ENCODE data around the gene SRPRB.
"Not testable (repeated sequence)": the region's sequence is repeated elsewhere in the genome, so short reads cannot be mapped to it uniquely, and the experiment has no call there.

Gene SRPRB

DNA sequence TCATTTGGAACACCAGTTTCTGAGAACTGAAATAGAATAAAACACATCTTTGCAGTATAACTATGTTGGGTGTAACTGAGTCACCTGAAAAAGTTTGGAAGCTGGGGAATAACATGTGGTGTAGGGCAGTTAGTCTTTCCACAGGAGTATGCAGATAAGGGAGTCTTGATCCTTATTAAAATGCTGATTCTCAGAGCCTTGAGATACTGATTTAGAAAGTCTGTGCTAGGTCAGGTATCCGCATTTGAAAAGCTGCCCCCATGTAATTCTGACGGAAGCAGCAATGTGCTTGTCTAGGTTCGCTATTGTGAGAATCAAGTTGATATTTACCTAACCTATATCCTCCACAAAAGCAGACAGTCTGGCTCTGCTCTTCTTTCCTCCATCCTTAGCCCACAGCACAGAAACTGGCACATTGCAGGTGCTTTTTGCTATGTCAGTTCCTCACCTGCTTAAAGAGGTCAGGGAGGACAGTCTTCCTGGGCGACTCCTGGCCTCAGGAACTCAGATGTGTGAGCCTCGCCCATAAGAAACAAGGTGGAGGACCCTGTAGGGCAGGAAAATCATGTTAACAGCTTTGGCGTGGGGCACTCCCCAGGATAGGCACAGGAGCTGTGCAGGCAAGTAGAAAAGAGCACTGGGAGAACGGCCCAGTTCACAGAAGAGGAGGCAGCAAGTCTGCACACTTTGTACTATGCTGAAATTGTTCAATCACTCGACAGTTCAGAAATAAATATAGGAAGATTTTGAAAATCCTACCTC is 27.6 kb upstream of the SRPRB start:
- DNase-seq (ENCODE audit: low read depth) = no peak

DNA sequence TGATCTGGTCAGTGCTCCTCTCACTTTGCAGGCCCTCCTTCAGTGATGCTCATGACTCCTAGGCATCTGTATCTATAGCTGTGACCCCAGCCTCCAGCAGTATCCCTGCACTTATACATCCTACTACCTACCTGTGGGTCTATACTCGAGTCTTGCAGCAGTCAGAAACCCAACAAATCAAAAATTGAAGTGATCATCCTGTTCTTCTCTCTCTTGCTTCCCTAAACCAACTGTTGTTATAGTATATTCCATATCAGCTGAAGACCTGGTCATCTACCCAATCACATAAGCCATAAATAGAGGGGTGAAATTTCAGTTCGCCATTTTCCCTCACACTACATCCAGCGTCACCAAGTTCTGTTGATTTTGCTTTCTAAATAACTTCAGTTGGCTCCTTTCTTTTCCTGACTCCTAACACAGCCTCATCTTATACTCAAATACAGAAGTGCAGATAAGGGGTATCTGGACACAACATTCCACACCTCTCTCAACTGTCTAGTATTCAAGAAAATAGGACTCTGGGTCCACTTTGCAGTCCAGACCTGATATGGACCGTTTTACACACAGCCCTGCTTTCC is 25.9 kb upstream of the SRPRB start:
- DNase-seq (ENCODE audit: low read depth) = no peak

DNA sequence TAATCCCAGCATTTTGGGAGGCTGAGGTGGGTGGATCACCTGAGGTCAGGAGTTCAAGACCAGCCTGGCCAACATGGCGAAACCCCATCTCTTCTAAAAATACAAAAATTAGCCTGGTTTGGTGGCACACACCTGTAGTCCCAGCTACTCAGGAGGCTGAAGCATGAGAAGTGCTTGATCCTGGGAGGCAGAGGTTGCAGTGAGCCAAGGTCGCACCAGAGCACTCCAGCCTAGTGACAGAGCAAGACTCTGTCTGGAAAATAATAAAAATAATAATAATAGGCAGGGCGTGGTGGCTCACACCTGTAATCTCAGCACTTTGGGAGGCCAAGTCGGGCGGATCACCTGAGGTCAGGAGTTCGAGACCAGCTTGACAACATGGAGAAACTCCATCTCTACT is 24.9 kb upstream of the SRPRB start:
- DNase-seq (ENCODE audit: low read depth) = not testable (repeated sequence)

DNA sequence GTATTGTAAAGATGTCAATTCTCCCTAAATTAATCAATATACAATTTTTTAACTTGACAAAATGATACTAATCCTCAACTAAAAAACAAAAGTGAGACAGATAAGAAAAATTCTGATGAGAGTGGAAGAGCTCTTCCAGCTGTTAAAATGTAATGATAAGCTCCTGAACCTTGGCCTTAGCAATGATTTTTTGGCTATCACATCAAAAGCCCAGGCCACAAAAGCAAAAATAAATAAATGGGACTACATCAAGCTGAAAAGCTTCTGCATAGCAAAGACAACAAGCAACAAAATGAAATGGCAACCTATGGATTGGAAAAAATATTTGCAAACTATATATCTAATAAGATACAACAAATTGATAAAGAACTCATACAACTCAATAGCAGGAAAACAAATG is 24.0 kb upstream of the SRPRB start:
- no peak for DNase-seq (ENCODE audit: low read depth)

DNA sequence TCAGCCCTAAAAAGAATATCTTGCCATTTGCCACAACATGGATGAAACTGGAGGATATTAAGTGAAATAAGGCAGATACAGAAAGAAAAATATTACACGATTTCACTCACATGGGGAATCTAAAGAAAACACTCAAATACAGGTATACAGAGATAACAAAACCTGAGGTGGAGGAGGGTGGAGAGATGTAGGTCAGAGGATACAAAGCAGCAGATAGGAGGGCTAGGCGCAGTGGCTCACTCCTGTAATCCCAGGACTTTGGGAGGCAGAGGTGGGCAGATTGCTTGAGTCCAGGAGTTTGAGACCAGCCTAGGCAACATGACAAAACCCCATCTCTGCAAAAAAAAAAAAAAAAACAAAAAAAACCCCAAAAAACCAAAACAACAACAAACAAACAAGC is 23.2 kb upstream of the SRPRB start:
- DNase-seq (ENCODE audit: low read depth) = no peak

DNA sequence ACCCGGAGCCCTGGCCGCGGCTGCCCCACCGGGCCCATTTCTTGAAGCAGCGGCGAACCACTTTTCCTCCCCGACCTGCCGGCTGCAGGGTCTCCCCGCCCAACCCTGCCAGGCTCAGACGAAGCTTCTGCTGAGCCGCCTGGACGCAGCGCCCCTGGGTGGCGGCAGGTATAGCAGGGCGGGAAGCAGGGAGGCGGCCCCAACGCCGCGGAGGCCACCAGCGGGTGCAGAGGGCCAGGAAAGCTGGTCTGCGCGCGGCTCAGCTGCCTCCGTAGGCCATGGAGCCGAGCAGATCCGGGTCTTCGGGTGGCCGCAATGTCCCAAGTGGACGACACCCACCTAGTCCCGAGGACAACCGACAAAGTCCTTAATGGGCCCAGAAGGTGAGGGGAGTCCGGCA is 21.9 kb upstream of the SRPRB start:
- no peak for DNase-seq (ENCODE audit: low read depth)

DNA sequence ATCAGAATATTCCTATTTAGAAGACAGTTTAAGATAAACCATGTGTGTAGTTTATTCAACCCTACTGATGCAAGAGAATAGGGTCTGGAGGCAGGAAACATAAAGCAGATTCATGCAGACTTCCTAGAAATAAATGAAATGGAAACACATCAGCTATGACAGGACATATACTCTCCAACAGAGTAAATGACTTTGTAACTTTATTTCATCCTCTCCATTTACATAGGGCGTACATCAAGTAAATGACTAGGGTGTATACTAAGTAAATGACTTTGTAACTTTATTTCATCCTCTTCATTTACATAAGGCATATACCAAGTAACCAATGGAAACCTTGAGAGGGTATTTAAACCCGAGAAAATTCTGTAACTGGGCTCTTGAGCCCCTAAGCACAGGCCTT is 17.6 kb upstream of the SRPRB start:
- no peak for DNase-seq (ENCODE audit: low read depth)

DNA sequence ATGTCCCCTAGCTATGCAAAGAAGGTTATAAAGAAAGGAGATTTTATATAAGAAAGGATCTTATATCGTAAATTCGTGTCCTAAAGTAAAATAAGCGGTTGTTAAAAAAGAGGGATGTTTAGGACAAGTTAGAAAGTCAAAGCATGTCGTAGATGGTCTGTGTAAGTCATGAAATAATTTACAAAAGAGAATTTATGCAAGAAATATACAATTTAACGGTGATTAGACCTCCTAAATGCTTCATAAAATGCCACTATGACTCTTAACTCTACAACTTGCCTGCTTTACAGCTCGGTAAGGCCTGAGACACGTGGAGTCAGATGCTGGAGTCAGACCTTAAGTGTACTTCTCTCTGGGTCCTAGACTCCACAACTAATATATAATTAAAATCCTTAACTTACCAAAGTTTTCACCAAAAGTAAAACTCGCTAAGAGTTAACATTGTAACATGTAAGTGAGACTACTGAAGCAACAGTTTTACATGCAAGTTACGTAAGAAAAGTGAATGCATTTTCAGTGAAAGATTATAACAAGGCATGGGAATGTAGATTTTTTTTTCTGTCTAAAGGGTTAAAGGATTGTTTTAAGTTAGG is 13.3 kb upstream of the SRPRB start:
- DNase-seq (ENCODE audit: low read depth) = no peak

DNA sequence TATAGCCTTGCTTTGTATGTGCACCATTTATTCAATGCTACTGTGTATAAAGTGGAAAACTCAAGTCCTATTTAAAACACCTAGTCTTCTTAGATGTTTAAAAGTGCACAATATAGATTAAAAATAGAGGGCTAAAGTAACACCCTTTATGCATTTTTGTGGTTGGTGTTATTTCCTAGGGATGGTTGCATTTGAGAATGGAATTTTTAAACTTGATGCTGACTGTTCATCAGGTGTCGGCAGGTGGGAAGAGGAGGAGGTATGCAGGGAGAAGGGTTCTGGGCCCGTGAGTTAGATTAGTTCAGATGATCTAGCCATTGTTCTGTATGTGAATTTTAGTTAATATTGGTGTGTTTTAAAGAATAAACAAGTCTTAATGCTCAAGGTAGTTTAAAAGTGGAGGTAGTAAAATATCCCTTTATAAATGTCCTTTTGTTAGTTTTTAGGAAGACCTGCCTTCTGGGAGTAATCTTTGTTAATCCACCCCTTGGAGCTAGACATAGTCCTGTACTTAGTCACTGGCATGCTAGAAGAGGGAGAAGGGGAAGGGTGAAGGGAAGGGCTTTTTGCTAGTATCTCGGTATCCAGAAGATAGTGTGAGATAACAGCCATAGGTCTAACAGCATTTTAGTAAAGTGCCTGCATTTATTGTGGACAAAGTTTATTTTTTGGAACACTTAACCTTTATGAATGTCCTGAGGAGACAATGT is 8.1 kb upstream of the SRPRB start:
- no peak for DNase-seq (ENCODE audit: low read depth)

DNA sequence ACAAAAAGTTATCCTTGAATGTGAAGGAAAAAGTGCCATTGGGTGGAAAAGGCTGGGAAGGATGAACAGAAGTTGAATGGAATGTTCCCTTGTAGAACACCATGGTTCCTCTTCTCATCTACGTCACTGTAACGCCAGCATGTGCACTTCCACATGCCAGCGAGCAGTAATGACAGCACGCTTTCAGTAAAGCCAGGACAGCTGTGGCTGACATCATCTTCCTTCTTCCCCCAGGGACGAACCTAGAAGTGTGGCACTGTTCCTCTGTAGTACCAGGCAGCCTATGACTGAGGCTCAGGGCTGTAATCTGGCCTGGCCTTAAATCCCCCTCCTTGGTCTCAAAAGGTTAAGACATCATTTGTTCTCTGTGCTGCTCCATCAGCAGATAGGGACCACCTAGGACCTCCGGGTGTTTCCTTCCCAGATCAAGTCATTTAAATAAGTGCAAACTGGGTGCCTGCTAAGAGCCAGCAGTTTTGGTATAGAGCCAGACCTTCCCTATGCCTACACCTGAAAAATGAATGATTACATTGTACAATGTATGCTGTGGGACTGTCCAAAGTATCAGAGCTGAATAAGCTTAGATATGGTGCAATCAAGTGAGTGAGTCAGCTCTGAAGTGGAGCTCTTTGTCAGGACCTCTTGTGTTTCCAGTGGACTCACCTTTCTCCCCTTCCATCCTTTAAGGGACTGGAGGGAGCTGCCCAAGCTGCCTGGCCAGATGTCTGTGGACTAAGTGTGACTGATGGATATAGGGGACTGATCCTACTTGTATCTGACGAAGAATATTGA is 5.6 kb upstream of the SRPRB start:
- no peak for DNase-seq (ENCODE audit: low read depth)

DNA sequence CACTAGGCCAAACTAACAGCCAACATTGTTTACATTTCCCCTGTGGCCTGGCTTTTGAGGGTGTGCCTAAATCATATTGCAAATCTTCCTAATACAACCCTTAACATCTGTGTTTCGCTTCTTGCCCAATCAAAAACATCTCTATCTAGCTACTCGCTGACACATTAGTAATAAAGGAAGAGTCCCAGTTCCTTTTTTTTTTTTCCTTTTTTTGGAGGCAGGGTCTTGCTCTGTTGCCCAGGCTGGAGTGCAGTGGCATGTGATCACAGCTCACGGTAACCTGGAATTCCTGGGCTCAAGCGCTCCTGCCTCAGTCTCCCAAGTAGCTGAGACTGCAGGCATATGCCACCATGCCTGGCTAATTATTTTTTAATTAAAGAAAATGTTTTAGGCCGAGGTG is 2.1 kb upstream of the SRPRB start:
- no peak for DNase-seq (ENCODE audit: low read depth)

DNA sequence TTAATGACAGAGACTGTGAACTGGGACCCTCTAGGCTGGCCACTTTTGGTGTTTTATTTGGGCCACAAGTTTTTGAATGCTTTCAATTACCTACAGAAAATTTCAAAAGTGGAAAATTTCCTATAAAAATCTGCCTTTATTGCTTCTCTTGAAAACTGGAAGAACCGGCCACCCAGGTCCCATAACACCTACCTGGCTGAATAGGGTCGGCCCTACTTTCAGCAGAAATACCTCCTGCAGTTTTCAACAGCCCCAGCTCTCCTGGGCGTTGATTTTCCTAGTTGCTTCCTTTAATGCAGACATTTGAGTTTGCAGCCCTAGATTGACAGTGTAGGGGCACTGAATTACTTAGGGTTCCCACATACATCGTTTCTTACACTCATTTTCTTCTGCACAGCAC is 719 bp upstream of the SRPRB start:
- DNase-seq (ENCODE audit: low read depth) = no peak

DNA sequence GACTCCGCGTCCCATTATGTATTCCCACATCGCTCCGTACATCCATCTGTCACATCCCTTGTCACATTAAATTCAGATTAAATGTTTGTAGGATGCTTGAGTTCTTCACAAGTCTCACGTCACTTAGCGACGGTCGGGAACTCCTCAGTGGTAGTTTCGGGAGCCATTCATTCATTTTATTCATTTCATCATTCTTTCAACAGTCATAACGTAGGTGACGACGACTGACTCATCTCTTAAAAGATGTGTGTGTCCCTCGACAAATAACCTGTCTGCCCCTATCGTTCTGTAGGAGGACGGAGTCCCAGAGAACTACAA is 272 bp upstream of the SRPRB start:
- DNase-seq (ENCODE audit: low read depth) = no peak

DNA sequence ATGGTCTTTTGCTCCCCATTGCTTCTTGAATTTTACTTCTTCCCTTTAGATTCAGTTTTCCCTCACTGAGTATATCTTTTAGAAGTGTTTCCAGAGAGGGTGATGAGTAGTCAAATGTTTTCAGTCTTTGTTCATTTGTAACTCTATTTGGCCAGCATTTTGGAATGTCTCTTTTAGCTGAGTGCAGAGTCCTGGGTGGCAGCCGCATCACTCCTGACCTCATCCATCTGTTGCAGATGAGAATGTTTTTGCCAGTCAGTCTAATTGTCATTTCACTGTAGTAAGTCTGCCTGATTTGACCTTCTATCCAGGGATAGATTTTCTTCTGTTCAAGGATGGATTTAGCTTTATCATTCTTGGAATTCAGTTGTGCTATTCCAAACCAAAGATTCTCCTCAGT is 7.3 kb downstream of the SRPRB start:
- DNase-seq (ENCODE audit: low read depth) = no peak

DNA sequence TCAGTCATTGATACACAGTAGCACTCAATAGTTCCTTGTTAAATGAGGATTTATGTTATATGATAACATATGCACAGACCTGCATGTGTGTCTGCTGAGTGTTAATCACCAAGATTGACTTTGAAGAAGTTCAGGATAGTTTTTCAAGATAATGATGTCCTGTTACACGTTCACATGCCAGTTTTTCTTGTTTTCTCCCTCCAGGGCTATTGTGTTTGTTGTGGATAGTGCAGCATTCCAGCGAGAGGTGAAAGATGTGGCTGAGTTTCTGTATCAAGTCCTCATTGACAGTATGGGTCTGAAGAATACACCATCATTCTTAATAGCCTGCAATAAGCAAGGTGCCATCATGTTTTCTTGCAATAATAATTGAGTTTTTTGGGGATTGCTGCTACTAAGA is 9.8 kb downstream of the SRPRB start:
- DNase-seq (ENCODE audit: low read depth) = no peak

DNA sequence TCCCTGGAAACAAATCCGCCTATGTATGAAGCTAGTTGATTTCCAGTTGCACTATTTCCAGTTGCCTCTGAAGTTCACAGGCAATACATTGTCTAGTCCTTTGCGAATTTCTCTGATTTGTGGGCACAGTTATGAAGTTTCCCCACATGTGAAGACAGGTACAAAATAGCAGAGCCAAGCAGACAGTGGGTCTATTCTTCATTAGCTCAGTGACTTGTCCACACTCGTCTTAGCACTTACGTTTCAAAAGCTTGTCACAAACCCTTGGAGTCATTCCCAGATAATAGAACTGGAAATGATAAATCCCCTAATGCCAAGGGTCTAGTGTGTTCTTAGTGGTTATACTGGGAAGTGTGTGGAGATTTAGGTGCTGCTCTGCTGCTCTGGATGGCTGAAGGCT is 14.5 kb downstream of the SRPRB start:
- DNase-seq (ENCODE audit: low read depth) = no peak

DNA sequence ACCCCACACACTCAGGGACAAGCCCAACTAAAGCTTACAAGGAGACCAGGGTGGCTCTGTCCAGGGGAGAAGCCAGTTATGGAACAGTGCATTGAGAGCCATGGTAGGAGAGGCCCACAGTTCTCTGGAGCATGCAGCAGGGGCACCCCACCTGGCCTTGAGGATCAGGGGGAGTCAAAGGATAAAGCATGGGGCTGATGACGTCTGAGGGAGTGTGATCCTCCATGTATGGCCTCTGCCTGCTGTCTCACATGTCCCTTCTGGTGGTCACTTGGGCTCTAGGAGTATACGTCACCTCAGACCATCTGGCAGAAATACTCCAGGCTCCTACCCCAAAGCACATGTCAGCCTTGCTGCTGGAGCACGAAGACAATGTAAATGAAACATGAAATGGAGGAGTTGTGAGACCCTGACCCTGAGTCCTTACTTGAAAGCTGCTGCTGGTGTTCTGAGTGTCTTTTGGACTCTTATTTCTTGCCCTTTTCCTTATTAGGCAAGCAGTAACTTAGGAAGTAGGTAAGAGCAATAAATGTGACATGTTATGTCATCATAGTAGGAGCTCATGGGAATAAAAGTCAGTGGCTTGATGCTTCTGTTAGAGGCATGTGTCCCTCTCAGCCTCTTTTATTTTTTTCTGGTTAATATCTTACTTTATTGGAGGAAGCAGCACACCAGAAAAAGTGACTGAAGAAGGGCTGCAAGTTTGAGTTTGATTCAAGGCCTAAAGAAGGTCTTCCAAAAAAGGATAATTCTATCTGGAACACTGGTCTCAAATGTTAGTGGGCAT is 15.5 kb downstream of the SRPRB start:
- DNase-seq (ENCODE audit: low read depth) = no peak

DNA sequence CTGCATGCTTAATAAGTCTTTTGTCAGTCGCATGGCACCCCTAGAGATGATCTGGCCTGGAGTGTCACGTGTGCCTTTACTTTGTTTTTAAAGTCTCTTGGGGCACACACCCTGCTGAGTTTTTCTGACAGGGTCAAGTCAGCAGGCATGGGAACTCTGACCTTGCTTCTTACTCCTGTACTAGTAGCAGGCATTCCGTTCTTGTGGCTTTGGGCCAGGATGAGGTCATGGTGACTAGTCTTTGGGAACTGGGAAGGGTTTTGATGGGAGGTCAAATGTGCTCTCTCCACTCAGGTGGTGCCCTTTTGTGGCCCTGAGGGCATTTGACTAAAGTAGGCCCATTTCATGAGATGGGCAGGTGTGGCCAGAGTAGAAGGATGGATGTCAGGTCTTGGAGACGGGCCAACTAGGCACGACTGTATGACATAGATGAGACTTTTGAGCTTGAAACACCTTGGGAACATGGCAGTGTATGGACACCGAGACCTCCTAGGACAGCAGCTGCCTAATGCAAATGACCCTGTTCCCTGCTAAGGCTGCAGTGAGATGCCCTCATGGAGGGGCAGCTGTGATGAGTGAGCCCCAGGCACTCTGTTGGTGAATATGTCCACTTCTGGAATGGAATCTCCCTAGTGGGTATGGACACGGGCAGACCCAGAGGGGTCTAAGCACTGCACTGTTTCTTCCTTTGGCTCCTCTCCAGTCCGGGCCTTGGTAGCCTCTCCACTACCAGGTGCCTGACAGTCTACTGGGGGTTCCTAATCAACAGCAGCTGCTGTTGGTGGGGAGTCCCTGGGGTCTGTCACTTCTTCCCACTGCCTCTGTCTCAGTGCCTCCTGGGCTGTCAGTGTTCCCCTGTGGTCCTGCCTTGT is 16.4 kb downstream of the SRPRB start:
- DNase-seq (ENCODE audit: low read depth) = no peak

DNA sequence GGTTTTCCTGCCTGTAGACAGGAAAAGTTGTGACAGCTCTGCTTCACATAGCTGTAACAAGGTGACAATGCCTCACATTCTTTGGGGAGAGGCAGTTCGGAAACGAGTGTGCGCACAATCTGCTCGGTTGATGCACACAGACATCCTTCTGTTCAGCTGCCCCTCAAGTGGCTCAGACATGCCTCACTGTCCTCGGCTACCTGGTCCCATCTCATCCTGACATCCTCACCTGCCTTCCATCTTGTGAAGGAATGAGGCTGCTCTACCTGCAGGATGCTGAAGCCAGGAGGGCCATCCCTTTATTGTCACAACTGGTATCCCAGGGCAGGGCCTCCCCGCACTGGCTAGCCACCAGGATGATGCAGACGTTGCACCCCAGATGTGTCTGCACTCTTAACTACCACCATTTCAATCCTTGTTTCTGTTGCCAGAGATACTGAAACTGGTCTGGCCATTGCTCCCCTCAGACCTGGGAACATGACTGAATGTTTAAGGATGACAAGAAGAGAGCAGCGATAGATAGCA is 19.4 kb downstream of the SRPRB start:
- no peak for DNase-seq (ENCODE audit: low read depth)

DNA sequence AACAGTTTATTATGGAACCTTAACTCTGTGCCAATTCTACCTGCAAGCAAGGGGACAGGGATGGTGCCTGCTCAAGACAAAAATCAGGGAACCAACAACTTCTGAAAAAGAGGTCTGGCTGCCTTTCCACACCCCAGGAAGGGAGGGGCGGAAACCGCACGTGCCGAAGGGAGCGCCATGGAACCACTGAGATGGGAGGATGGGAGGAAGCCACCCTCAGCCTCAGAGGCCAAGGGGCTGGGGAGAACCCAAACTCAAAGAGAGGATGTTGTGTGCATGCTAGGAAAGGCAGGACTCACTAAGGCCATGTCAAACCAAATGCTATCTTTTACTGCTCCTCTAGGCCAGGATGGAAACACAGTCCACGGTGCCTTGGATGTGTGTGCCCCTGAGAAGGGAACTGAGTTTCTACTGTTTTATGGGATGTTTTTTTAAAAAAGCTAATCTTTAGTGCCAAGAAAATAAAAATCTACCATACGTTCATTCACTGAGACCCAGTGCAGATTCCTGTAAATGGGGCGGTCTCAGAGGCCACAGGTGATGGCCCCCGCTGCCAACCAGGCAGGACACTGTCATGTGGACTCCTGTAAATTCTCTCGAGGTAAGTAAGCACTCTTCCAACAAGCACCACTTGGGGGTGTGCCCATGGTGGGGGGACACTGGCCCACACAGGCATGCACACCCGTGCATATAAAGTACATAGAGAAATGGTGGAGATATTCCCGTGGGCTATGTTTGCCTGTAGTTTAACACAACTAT is 20.5 kb downstream of the SRPRB start:
- DNase-seq (ENCODE audit: low read depth) = no peak

Data from activated T-helper 1 cell treated with Interleukin-2 at 50 U/mL for 16 hours (primary cell).